GM12878 (cell line): ENCODE measurements around the gene TLL2. TPM values are rescaled to one million over a fixed set of nuclear protein-coding genes. Genes with fewer than 3 reads are reported as not detected.

ENCODE experiments used
- ATAC-seq: fragments of 200-7000 bp; cut with Tn5 transposase; 3 replicates; pipeline ENCODE4 v1.9.1; 2020; ENCODE audit warnings: mild to moderate bottlenecking, moderate library complexity
- BruUV-seq: library from RNA; stranded (reverse); fragments of 400-500 nt; replicated peaks from 2 replicates; lab custom pipeline; 2021; lab: Mats Ljungman, UMichigan
- CTCF ChIA-PET: fragments of 300-600 bp; sonication (Branson Sonifier 250); formaldehyde crosslinking; extraction: SDS; loops from one replicate; lab custom pipeline; 2021; ENCODE audit warnings: inconsistent platforms; lab: Yijun Ruan, JAX
- POLR2A ChIA-PET: fragments of 350-600 bp; formaldehyde crosslinking; extraction: SDS; loops from one replicate; lab custom pipeline; 2021; ENCODE audit warnings: inconsistent platforms; lab: Charles Lee
- RAD21 ChIA-PET: fragments of 300-600 bp; sonication (Branson Sonifier 250); formaldehyde crosslinking; loops from one replicate; lab custom pipeline; 2023; ENCODE audit warnings: antibody characterized with exemption; ENCODE audit not compliant: unreplicated experiment; lab: Charles Lee
- SMC1A ChIA-PET: fragments of 300-600 bp; sonication (Branson Sonifier 250); formaldehyde crosslinking; loops from one replicate; lab custom pipeline; 2023; ENCODE audit not compliant: unreplicated experiment, uncharacterized antibody; lab: Charles Lee
- DNase-seq: peaks from one replicate; pipeline ENCODE4 v3.0.0-alpha.2; 2011; ENCODE audit warnings: low read depth, low spot score
- FAIRE-seq: peaks from 3 replicates; lab custom pipeline; 2011; peaks lifted over from hg19 to GRCh38; lab: Jason Lieb, UNC
- H2AFZ ChIP-seq: 2 replicates; pipeline ENCODE4 v1.6.0; 2011; ENCODE audit warnings: low read depth, low read length, control low read depth; ENCODE audit not compliant: control insufficient read depth
- H3K27ac ChIP-seq: 2 replicates; pipeline ENCODE4 v1.5.1; 2011; ENCODE audit warnings: control low read depth; ENCODE audit not compliant: control insufficient read depth, insufficient read depth
- H3K27me3 ChIP-seq, 2 experiments: replicated peaks in 1 of 2; 2 replicates each; pipeline versions ENCODE4 v1.6.0 to v1.6.1; 2011; ENCODE audit warnings: low read length in 1 of 2; ENCODE audit not compliant: control insufficient read depth in 2 of 2, insufficient read depth in 2 of 2
- H3K36me3 ChIP-seq, 2 experiments: 2 replicates each; pipeline ENCODE4 v1.5.1; 2011; ENCODE audit warnings: low read length in 1 of 2; ENCODE audit not compliant: control insufficient read depth in 2 of 2, insufficient read depth in 2 of 2
- H3K4me1 ChIP-seq: 2 replicates; pipeline ENCODE4 v1.6.1; 2011; ENCODE audit warnings: mild to moderate bottlenecking, low read length, moderate library complexity, mixed read lengths; ENCODE audit not compliant: control insufficient read depth, insufficient read depth
- H3K4me2 ChIP-seq: 2 replicates; pipeline ENCODE4 v1.6.0; 2011; ENCODE audit warnings: control low read depth; ENCODE audit not compliant: control insufficient read depth, insufficient read depth
- H3K4me3 ChIP-seq: fragments of 200-600 bp; sonication (generic); 2 replicates; pipeline ENCODE4 v1.5.1; 2016
- H3K79me2 ChIP-seq: 2 replicates; pipeline ENCODE4 v1.6.0; 2011; ENCODE audit warnings: low read length; ENCODE audit not compliant: control insufficient read depth, insufficient read depth
- H3K9ac ChIP-seq: 2 replicates; pipeline ENCODE4 v1.8.0; 2011; ENCODE audit warnings: low read length, control low read depth, mixed read lengths; ENCODE audit not compliant: control insufficient read depth, insufficient read depth
- H3K9me3 ChIP-seq: replicated peaks from 3 replicates; pipeline ENCODE4 v1.5.1; 2011; ENCODE audit warnings: mild to moderate bottlenecking, low read length; ENCODE audit not compliant: control insufficient read depth, insufficient read depth
- H4K20me1 ChIP-seq: 2 replicates; pipeline ENCODE4 v1.6.0; 2011; ENCODE audit not compliant: control insufficient read depth, insufficient read depth
- CEBPB ChIP-seq, 2 experiments: fragments of 150-350 bp in 1 of 2; IDR thresholded peaks; 2 replicates each; pipeline ENCODE4 v1.6.1; 2012 to 2014; ENCODE audit warnings: low read depth in 2 of 2, low read length in 2 of 2, borderline replicate concordance in 1 of 2, inconsistent platforms in 1 of 2
- ESRRA ChIP-seq: IDR thresholded peaks from 2 replicates; pipeline ENCODE4 v1.6.1; 2012; ENCODE audit warnings: mild to moderate bottlenecking, low read length, improper control_type of control experiment
- FOXM1 ChIP-seq: IDR thresholded peaks from 2 replicates; pipeline ENCODE4 v1.6.1; 2012; ENCODE audit warnings: low read depth, mild to moderate bottlenecking, inconsistent platforms, low read length, moderate library complexity
- GABPA ChIP-seq: IDR thresholded peaks from 2 replicates; pipeline ENCODE4 v1.6.1; 2014; ENCODE audit warnings: antibody characterized with exemption, low read depth, mild to moderate bottlenecking, inconsistent platforms
- KDM1A ChIP-seq: fragments of 200-600 bp; sonication (generic); IDR thresholded peaks from 2 replicates; pipeline ENCODE4 v1.6.1; 2016; ENCODE audit warnings: borderline replicate concordance
- MAX ChIP-seq: IDR thresholded peaks from 2 replicates; pipeline ENCODE4 v1.6.1; 2012; ENCODE audit warnings: low read depth, low read length, improper control_type of control experiment
- MEF2B ChIP-seq: fragments of 450-650 bp; IDR thresholded peaks from 2 replicates; pipeline ENCODE4 v1.6.1; 2018; ENCODE audit warnings: mild to moderate bottlenecking, moderate library complexity; ENCODE audit not compliant: partially characterized antibody, poor library complexity, severe bottlenecking
- MLLT1 ChIP-seq: fragments of 450-650 bp; IDR thresholded peaks from 2 replicates; pipeline ENCODE4 v1.6.1; 2016; ENCODE audit warnings: mild to moderate bottlenecking
- SMAD5 ChIP-seq: IDR thresholded peaks from 2 replicates; pipeline ENCODE4 v1.6.1; 2016; ENCODE audit warnings: antibody characterized with exemption, low read depth
- SPI1 ChIP-seq: IDR thresholded peaks from 2 replicates; pipeline ENCODE4 v1.6.1; 2011; ENCODE audit warnings: low read depth, mild to moderate bottlenecking, low read length, moderate library complexity, borderline replicate concordance; ENCODE audit not compliant: insufficient read depth
- ZZZ3 ChIP-seq: IDR thresholded peaks from 2 replicates; pipeline ENCODE4 v1.6.1; 2011; ENCODE audit warnings: low read depth; ENCODE audit not compliant: control insufficient read depth, insufficient read length
- WGBS: methylation state at CpG from one replicate; pipeline ENCODE4 v1.1.6; 2016; ENCODE audit warnings: low lambda C conversion rate; ENCODE audit not compliant: insufficient replicate concordance, insufficient coverage; ENCODE audit errors: missing lambda C conversion rate; 5-methylcytosine and 5-hydroxymethylcytosine counted together
- in situ Hi-C: fragments of 300-500 bp; cut with MboI; formaldehyde crosslinking; loops from 9 replicates; pipeline ENCODE4 v1.14.3; 2018; ENCODE audit warnings: mixed read lengths
- intact Hi-C: fragments of 100-400 bp; cut with micrococcal nuclease; formaldehyde crosslinking; loops from one replicate; pipeline ENCODE4 v1.14.2; 2022; ENCODE audit not compliant: unreplicated experiment
- polyA plus RNA-seq, 11 experiments: library from polyadenylated mRNA; depleted of rRNA in 4 of 11; unstranded in 6 of 11; stranded (reverse) in 5 of 11; fragments of >200 nt; fragmentation: Nextera tagmentation in 4 of 11; fragmentation: Illumina TruSeq in 1 of 11; extraction: Ambion mirVana in 4 of 11; extraction: Trizol in 1 of 11; gene quantifications; 1 replicate in 1 of 11; 2 replicates in 10 of 11; pipeline versions ENCODE4 v1.2.1 to v1.2.3, GENCODE V29; 2011 to 2016; ENCODE audit warnings: inconsistent platforms in 2 of 11, missing spikeins in 2 of 11, low read depth in 1 of 11
- total RNA-seq, 4 experiments: library from RNA; depleted of rRNA in 3 of 4; stranded (reverse); fragments of >200 nt in 3 of 4; fragmentation: Illumina TruSeq in 1 of 4; extraction: Trizol in 1 of 4; gene quantifications; 2 replicates each; pipeline versions ENCODE4 v1.2.1 to v1.2.3, GENCODE V29; 2013 to 2021
- TF ChIP-seq, protein P1 (sequence below): fragments of 450-650 bp; conservative IDR thresholded peaks from 2 replicates; pipeline ENCODE4 v1.6.1; 2017; ENCODE audit warnings: mild to moderate bottlenecking, moderate library complexity
- TF ChIP-seq, protein P2 (sequence below): IDR thresholded peaks from 2 replicates; pipeline ENCODE4 v1.6.1; 2012; ENCODE audit warnings: low read depth, low read length, improper control_type of control experiment
- TF ChIP-seq, protein P3 (sequence below): fragments of 450-650 bp; formaldehyde crosslinking; IDR thresholded peaks from 2 replicates; pipeline ENCODE4 v1.4.0; 2020; ENCODE audit warnings: mild to moderate bottlenecking, moderate library complexity

The TLL2 gene
- total and polyA plus RNA-seq, 10 of the 15 experiments (the other 5 are each of a cell fraction or from before 2014, with no cell fraction given) = 0.02 to 2.1 (median 0.52) TPM

GRCh38 chr10:96369890-96370583 is 143.7 kb downstream of the TLL2 start:
- ChIA-PET RAD21 (interaction anchor here (0.6 to 1.7 kb wide), 3 partner anchors 24 to 703 kb away, joined by 3 to 5 read pairs (median 5); partner anchors contain the start of gene TLL2), POLR2A (no interaction called here), SMC1A (interaction anchor here (1.0 to 1.6 kb wide), 2 partner anchors 26 to 655 kb away, joined by 3 to 4 read pairs; no protein-coding TSS in a partner anchor), CTCF (interaction anchor here (0.8 to 8.1 kb wide), 29 partner anchors 9 to 834 kb away, joined by 3 to 64 read pairs (median 4); partner anchors contain the start of genes OPALIN and TLL2)
- no peak overlapping the region for H3K4me3 ChIP-seq
- ATAC-seq (no peak), DNase-seq (no peak), FAIRE-seq (no peak)
- H2AFZ ChIP-seq = no peak overlapping the region
- intact Hi-C loops = no loop called here
- no peaks in the 10 kb centered on the region for H4K20me1 ChIP-seq
- peaks cover 2% of the 10 kb centered on the region for H3K4me1 ChIP-seq
- no peak overlapping the region for H3K4me2 ChIP-seq
- no peaks in the 10 kb centered on the region for H3K9me3 ChIP-seq
- H3K27me3 ChIP-seq = no peaks in the 10 kb centered on the region; a peak in 1 of 4 replicates
- no peak overlapping the region for H3K9ac ChIP-seq
- H3K27ac ChIP-seq = no peak overlapping the region
- in situ Hi-C loops = no loop called here
- H3K36me3 ChIP-seq = no peaks in the 10 kb centered on the region
- no TSS peak for BruUV-seq
- no peaks in the 10 kb centered on the region for H3K79me2 ChIP-seq
- 54% methylated on average over 38 of the region's 38 CpGs for WGBS
- TF ChIP-seq, protein P1, sequence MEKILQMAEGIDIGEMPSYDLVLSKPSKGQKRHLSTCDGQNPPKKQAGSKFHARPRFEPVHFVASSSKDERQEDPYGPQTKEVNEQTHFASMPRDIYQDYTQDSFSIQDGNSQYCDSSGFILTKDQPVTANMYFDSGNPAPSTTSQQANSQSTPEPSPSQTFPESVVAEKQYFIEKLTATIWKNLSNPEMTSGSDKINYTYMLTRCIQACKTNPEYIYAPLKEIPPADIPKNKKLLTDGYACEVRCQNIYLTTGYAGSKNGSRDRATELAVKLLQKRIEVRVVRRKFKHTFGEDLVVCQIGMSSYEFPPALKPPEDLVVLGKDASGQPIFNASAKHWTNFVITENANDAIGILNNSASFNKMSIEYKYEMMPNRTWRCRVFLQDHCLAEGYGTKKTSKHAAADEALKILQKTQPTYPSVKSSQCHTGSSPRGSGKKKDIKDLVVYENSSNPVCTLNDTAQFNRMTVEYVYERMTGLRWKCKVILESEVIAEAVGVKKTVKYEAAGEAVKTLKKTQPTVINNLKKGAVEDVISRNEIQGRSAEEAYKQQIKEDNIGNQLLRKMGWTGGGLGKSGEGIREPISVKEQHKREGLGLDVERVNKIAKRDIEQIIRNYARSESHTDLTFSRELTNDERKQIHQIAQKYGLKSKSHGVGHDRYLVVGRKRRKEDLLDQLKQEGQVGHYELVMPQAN = no peak
- TF ChIP-seq MEF2B = no peak
- TF ChIP-seq MLLT1 = no peak
- TF ChIP-seq SPI1 = no peak
- TF ChIP-seq FOXM1 = no peak
- no peak for TF ChIP-seq GABPA
- no peak for TF ChIP-seq MAX
- TF ChIP-seq, protein P2, sequence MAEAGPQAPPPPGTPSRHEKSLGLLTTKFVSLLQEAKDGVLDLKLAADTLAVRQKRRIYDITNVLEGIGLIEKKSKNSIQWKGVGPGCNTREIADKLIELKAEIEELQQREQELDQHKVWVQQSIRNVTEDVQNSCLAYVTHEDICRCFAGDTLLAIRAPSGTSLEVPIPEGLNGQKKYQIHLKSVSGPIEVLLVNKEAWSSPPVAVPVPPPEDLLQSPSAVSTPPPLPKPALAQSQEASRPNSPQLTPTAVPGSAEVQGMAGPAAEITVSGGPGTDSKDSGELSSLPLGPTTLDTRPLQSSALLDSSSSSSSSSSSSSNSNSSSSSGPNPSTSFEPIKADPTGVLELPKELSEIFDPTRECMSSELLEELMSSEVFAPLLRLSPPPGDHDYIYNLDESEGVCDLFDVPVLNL = no peak
- no peak for TF ChIP-seq ZZZ3
- TF ChIP-seq ESRRA = no peak
- TF ChIP-seq CEBPB (IDR thresholded peaks at IDR 0.05; ENCODE audit: borderline replicate concordance in 1 of 2, low read depth in 2 of 2, low read length in 2 of 2) = no peak
- TF ChIP-seq SMAD5 = no peak
- no peak for TF ChIP-seq KDM1A
- TF ChIP-seq, protein P3, sequence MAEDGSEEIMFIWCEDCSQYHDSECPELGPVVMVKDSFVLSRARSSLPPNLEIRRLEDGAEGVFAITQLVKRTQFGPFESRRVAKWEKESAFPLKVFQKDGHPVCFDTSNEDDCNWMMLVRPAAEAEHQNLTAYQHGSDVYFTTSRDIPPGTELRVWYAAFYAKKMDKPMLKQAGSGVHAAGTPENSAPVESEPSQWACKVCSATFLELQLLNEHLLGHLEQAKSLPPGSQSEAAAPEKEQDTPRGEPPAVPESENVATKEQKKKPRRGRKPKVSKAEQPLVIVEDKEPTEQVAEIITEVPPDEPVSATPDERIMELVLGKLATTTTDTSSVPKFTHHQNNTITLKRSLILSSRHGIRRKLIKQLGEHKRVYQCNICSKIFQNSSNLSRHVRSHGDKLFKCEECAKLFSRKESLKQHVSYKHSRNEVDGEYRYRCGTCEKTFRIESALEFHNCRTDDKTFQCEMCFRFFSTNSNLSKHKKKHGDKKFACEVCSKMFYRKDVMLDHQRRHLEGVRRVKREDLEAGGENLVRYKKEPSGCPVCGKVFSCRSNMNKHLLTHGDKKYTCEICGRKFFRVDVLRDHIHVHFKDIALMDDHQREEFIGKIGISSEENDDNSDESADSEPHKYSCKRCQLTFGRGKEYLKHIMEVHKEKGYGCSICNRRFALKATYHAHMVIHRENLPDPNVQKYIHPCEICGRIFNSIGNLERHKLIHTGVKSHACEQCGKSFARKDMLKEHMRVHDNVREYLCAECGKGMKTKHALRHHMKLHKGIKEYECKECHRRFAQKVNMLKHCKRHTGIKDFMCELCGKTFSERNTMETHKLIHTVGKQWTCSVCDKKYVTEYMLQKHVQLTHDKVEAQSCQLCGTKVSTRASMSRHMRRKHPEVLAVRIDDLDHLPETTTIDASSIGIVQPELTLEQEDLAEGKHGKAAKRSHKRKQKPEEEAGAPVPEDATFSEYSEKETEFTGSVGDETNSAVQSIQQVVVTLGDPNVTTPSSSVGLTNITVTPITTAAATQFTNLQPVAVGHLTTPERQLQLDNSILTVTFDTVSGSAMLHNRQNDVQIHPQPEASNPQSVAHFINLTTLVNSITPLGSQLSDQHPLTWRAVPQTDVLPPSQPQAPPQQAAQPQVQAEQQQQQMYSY (CRISPR knock-in tag) = no peak
